KBM-7 (cell line): ENCODE measurements around the gene GINS1.
A peak's percentile ranks its signal among the peaks of the same experiment; 100 is the strongest.

Source experiments
- DNase-seq: peaks from one replicate; pipeline ENCODE4 v3.0.0-alpha.2; 2015
- in situ Hi-C: fragments of 300-500 bp; cut with MboI; formaldehyde crosslinking; loops from 2 replicates; pipeline ENCODE4 v1.14.3; 2020; ENCODE audit warnings: low sequenced_read_pairs, low pct_unique_long_range_greater_than_20kb, mixed read lengths

GINS1 gene

GRCh38 chr20:25407311-25408169 is at the start of gene GINS1:
GINS1 (plus strand) TSS chr20:25407673; CDS start chr20:25407821, 148 bp downstream.
- DNase-seq, result peak; percentile 94
- in situ Hi-C loops, result no loop called here

GRCh38 chr20:25360631-25361286 is 46.7 kb upstream of the GINS1 start:
- in situ Hi-C loops, result no loop called here
- DNase-seq, result peak; percentile 84

GRCh38 chr20:25361287-25361683 is 46.2 kb upstream of the GINS1 start:
- in situ Hi-C loops, result no loop called here

GRCh38 chr20:25364180-25364788 is 43.2 kb upstream of the GINS1 start:
- DNase-seq, result no peak
- in situ Hi-C loops, result no loop called here

More at GRCh38 chr20:25361287-25361683, 46.2 kb upstream of the GINS1 start:
- no peak for DNase-seq

GRCh38 chr20:25364879-25365699 is 42.4 kb upstream of the GINS1 start:
- DNase-seq, result no peak
- in situ Hi-C loops, result no loop called here

- no peak for DNase-seq
- in situ Hi-C loops, result no loop called here
Measured at GRCh38 chr20:25368526-25368925, 38.9 kb upstream of the GINS1 start.

- in situ Hi-C loops, result no loop called here
- DNase-seq, result no peak
Measured at GRCh38 chr20:25368976-25369375, 38.5 kb upstream of the GINS1 start.

GRCh38 chr20:25369529-25369928 is 37.9 kb upstream of the GINS1 start:
- in situ Hi-C loops, result no loop called here

GRCh38 chr20:25369971-25370370 is 37.5 kb upstream of the GINS1 start:
- DNase-seq, result no peak
- in situ Hi-C loops, result no loop called here

More at GRCh38 chr20:25369529-25369928, 37.9 kb upstream of the GINS1 start:
- no peak for DNase-seq

- in situ Hi-C loops, result no loop called here
- DNase-seq, result no peak
Measured at GRCh38 chr20:25372584-25373336, 34.7 kb upstream of the GINS1 start.

GRCh38 chr20:25374842-25375241 is 32.6 kb upstream of the GINS1 start:
- in situ Hi-C loops, result loop anchor here (25.0 kb wide), 1 partner anchor 338 kb away; no protein-coding TSS in a partner anchor
- DNase-seq, result no peak

- no peak for DNase-seq
- in situ Hi-C loops, result loop anchor here (25.0 kb wide), 1 partner anchor 339 kb away; no protein-coding TSS in a partner anchor
Measured at GRCh38 chr20:25376236-25376635, 31.2 kb upstream of the GINS1 start.

- no peak for DNase-seq
- in situ Hi-C loops, result loop anchor here (25.0 kb wide), 1 partner anchor 340 kb away; no protein-coding TSS in a partner anchor
Measured at GRCh38 chr20:25376886-25377285, 30.6 kb upstream of the GINS1 start.

GRCh38 chr20:25378189-25378883 is 29.1 kb upstream of the GINS1 start:
- no peak for DNase-seq
- in situ Hi-C loops, result loop anchor here (25.0 kb wide), 1 partner anchor 341 kb away; no protein-coding TSS in a partner anchor

GRCh38 chr20:25378884-25379733 is 28.4 kb upstream of the GINS1 start:
- no peak for DNase-seq
- in situ Hi-C loops, result loop anchor here (25.0 kb wide), 1 partner anchor 342 kb away; no protein-coding TSS in a partner anchor

GRCh38 chr20:25380945-25381614 is 26.4 kb upstream of the GINS1 start:
- in situ Hi-C loops, result loop anchor here (25.0 kb wide), 1 partner anchor 344 kb away; no protein-coding TSS in a partner anchor
- DNase-seq, result no peak
